Activated CD4-positive, alpha-beta T cell treated with anti-CD3 and anti-CD28 coated beads for 1 hour (primary cell): ENCODE data around the gene TRMT10B.
"Not testable (repeated sequence)": the region's sequence is repeated elsewhere in the genome, so short reads cannot be mapped to it uniquely, and the experiment has no call there.

ENCODE experiments used
- DNase-seq: peaks from one replicate; pipeline ENCODE4 v3.0.0-alpha.2; 2020

The TRMT10B gene

GRCh38 chr9:37801287-37801850 is 47.8 kb downstream of the TRMT10B start:
- no peak for DNase-seq

GRCh38 chr9:37801959-37802711 is 48.5 kb downstream of the TRMT10B start:
- no peak for DNase-seq

- no peak for DNase-seq
Observed at GRCh38 chr9:37806271-37806670, 52.7 kb downstream of the TRMT10B start.

GRCh38 chr9:37809676-37810075 is 56.1 kb downstream of the TRMT10B start:
- not testable (repeated sequence) for DNase-seq

- no peak for DNase-seq
Observed at GRCh38 chr9:37811906-37812476, 58.4 kb downstream of the TRMT10B start.

GRCh38 chr9:37812773-37813379 is 59.3 kb downstream of the TRMT10B start:
- DNase-seq: no peak

- DNase-seq: no peak
Observed at GRCh38 chr9:37818849-37819248, 65.2 kb downstream of the TRMT10B start.

GRCh38 chr9:37820142-37820541 is 66.5 kb downstream of the TRMT10B start:
- no peak for DNase-seq

GRCh38 chr9:37825174-37825573 is 71.6 kb downstream of the TRMT10B start:
- DNase-seq: not testable (repeated sequence)

- DNase-seq: no peak
Observed at GRCh38 chr9:37827483-37828165, 74.0 kb downstream of the TRMT10B start.
